GM19351 (cell line): Measurements from ENCODE around the gene UBE4B.

Experiments used
- ATAC-seq: cut with Tn5 transposase; IDR thresholded peaks from one replicate; pipeline ENCODE4 v1.9.1; 2021; ENCODE audit warnings: mild to moderate bottlenecking, moderate library complexity; ENCODE audit not compliant: unreplicated experiment

Gene UBE4B

DNA sequence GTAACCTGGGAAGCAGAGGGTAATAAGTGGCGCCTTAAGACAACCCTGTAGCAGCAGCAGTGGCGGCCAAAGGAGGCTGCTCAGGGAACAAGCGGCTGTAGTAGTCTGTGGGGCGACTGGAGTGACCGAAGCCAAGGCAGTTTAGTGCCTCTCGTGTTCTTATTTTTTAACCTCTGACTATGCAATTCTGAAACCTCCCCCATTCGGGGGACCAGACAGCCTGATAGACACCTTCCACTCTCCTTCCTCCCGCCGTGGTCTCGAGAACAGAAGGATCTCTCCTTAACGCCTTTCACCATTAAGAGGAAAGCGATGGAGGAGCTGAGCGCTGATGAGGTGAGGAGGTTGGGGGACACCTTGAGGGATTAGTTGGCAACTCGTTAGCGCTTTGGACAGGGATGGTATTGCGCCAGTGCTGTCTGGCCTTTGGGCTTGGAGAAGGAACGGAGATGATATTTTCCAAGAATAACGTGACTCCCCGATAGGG is 644 bp downstream of the UBE4B start:
- ATAC-seq: peak; percentile 24

DNA sequence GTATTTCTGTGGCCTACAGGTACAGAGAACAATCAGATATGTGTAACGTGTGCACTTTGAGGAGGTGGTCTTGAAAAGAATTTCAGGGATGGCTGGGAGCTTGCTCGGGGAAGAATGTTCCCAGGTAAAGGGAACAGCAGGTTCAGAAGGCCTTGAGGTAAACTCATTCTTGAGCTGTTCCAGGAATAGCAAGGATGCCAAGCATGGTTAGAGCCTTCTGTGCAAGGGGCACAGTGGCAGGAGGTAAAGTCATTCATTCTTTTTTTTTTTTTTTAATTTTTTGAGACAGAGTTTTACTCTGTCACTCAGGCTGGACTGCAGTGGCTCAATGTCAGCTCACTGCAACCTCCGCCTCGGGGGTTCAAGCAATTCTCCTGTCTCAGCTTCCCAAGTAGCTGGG is 10.0 kb downstream of the UBE4B start:
- ATAC-seq: no peak

DNA sequence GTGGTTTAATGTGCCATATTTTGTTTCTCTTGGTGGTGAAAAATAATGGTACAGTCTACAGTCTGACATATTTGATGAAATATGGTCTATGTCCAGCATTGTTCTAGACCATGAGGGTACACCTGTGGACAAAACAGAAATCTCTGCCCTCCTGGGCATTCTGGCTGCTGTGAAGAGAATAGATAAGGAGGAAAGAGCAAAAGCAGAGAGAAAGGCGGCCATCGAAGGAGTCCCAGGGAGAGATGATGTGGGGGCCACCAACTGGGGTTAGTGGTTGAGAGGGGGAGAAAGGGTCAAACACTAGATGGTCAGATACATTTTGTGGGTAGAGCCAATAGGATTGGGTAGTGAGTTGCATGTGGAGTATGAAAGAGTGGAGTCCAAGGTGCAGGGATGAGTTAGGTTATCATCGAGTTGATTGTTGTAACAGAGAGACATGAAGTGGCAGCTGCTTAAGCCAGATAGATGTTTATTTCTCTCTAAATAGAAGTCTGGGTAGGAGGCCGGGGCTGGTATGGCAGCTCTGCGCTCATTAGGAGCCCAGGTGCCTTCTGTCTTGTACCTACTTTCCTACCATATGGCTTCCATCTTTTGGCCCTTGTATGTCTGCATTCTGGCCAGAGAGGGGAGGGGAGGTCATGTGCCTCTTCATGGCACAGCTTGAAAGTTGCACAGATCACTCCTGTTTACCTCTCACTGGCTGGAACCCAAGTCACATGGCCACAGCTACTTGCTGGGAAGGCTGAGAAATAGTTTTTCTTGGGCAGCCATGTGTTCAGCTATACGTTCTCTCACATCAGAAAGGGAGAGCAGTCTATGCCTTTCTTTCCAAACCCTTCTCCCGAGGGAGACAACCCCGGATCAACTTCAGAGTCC is 13.0 kb downstream of the UBE4B start:
- no peak for ATAC-seq

DNA sequence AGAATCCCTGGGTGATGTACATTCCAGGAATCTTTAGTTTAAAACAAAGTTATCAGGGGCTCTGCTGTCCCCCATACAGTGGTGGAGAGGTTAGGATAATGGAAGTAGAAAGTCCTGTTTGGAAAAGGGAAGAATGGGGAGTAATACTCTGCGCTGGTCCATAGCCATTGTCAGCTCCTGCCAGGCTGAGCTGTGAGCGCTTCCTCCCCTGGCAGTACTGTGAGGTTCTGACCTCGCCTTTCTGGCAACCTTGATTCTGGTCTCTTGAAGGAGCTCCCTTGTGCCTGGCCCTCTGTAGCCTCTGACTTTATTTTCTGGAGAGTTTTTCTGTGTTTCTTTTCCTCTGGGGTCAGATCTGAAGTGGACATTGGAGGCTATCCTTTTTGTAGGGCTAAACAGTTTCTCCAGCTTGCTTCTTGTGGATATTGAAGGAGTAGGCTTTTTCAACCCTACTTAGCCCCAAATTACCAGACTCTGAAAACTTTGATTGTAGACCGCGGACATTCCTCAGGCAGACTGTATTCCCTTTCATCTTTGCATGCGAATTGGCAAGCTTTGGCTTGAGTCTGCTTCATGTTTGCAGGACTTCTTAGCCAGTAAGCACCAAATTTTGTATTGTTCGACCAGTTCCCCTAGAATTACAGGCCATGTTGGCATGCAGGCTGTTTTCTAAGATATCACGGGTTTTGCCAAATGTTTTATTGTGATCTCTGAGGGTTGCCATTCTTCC is 13.8 kb downstream of the UBE4B start:
- no peak for ATAC-seq

DNA sequence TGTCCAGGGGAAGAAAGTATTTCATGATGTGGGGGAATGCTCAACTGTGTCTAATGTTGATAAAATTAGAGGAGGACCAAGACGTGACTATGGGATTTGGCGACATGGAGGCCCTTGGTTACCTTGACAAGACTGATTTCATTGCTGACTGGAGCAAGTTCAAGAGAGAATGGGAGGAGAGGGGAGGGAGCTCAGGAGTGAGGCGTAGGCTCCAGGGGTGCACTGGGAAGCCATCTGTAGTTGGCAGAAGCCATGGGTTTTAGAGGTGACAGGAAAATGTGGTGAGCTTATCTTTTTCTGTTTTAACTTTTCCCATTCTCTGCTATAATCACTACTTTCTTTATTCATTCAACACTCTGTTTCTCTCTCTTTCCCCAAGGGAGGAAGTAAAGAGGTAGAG is 15.8 kb downstream of the UBE4B start:
- no peak for ATAC-seq

DNA sequence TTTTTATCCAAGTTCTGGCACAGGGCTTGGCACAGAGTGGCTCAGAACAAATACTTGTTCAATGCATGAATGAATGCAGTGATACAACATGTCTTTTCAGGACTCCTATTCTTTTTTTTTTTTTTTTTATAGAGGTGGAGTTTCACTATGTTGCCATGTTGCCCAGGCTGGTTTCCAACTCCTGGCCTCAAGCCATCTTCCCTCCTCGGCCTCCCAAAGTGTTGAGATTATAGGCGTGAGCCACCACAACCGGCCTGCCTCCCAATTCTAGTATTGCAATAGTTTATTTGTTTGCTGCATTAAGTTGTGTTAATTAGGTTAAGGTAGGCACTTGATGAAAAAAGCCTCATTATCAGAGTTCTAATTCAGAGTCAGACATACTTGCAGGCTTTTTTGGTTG is 17.9 kb downstream of the UBE4B start:
- ATAC-seq: no peak

DNA sequence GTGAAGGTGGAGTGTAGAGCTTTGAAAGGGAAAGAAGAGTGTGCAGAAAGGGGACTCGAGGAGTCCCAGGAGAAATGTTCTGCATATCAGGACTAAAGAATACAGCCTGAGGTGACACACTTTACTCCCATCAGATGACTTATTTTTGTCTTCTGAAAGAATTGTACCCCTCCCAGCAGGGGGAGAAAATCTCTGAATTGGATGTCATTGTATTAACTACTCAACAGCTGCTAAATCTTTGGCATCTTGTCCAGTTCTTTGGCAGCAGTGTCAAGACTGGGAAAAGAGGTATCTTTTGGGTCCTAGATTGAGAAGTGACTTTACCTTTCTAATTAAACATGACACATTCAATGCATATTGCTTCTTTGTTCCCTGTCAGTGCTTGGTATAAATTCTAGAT is 18.9 kb downstream of the UBE4B start:
- no peak for ATAC-seq

DNA sequence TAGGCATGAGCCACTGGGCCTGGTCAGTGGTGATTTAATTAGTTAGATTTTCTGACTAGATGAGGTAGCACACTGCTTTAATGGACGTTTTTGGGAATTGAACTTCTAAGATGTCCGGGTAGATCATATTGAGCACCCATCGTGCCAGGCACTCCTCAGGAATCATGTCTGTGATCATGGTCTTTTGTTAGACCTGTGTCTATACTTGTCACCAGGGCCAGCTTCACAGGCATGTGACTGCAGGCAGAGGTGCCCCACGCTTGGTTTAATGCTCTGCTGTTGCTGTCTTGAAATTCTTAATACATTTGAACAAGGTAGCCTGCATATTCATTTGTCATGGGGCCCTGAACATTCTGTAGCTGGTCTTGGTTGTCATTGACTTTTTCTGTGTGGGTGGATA is 19.6 kb downstream of the UBE4B start:
- ATAC-seq: no peak

DNA sequence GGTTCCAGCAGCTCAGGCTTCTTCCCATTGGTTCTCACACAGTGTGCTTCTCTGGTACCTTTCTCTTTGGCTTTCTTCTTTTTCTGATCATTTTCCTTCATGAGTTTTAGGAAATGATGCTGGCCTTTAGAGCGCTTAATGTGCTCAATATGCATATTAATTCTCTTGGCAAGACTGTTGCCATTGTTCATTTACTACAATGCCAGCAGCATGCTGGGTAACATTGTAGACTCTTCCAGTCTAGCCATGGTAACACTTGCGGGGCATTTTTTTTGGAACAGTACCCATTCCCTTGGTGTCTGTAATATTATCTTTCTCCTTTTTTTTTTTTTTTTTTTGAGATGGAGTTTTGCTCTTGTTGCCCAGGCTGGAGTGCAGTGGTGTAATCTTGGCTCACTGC is 21.7 kb downstream of the UBE4B start:
- ATAC-seq: no peak

DNA sequence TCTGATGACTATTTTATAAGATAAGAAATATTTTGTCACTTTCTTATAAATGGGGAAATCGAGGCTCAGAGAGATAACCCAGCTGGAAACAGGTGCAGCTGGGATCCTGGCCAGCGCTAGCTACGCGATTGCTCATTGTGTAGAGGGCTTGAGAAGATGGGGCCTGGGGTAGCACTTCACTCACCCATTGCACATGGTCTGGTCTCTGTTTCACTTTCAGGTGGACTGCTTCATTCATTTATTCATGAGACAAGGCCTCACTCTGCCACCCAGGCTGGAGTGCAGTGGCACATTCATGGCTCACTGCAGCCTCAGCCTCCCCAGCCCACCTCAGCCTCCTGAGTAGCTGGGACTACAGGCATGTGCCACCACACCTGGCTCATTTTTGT is 23.8 kb downstream of the UBE4B start:
- ATAC-seq: no peak

DNA sequence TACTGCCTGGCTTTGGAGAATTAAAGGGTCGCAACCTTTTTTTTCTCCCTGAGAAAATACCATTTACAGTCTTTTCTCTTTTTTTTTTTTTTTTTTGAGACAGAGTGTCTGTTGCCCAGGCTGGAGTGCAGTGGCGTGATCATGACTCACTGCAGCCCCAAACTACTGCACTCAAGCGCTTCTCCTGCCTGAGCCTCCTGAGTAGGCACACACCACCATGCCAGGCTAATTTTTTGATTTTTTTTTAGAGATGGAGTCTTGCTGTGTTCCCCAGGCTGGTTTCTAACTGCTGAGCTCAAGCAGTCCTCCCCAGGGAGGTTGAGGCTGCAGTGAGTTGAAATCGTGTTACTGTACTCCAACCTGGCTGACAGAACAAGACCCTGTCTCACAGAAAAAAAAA is 24.6 kb downstream of the UBE4B start:
- no peak for ATAC-seq

DNA sequence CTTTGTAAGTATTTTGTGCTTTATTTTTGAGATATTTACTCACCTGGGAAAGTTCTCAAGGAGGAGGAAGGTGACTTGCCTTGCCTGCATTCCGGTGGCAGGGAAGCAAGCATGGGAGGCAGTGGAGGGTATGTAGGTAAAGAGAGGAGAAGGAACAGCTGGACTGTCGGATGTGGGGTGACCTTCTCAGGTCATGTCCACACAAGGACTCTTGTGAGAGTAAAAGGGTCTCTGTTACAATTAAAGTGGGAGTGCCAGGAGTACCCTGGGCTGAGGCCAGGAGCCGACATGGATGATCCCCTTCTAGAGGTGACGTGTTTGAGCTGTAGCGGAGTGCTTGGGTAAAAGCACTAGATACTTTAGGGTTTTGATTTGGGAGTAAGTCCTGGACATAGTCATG is 25.0 kb downstream of the UBE4B start:
- no peak for ATAC-seq

DNA sequence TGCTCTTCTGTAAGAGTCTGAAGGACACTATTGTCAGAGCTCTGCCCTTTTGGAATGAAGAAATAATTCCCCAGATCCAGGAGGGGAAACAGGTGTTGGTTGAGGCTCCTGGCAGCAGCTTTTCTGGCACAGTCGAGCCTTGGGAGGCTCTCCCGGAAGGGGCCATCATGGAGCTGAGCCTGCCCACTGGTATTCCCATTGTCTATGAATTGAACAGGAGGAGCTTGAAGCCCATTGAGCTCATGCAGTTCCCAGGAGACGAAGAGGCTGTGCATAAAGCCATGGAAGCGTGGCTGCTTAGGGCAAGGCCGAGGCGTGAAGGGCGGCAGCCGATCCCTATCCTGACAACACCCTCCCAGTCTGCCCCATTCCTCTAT is 26.6 kb downstream of the UBE4B start:
- no peak for ATAC-seq

DNA sequence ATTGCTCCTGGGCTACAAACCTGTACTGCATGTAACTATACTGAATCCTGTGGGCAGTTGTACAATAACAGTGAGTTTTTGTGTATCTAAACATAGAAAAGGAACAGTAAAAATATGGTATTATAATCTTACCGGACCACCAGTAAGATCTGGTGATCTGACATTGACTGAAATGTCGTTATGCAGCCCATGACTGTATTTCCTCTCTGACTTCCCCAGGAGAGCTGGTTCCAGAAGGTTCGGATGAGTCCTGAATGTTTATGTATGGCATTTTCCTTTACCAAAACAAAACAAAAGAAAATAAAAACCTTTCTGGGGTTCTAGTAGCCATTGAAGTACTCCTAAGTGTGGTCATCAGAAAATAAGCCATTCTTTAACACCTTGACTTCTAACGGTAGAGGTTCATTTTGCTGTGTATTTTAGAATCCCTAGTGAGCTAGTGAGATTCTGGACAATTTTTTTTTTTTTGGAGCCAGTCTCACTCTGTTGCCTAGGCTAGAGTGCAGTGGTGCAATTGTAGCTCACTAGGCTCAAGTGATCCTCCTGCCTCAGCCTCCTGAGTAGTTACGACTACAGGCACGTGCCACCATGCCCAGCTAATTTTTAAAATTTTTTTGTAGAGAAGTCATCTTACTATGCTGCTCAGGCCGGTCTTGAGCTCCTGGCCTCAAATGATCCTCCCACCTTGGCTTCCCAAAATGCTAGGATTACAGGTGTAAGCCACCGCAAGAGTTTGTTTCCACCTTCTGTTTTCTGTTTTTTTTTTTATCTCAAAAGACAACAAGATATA is 27.7 kb downstream of the UBE4B start:
- no peak for ATAC-seq

DNA sequence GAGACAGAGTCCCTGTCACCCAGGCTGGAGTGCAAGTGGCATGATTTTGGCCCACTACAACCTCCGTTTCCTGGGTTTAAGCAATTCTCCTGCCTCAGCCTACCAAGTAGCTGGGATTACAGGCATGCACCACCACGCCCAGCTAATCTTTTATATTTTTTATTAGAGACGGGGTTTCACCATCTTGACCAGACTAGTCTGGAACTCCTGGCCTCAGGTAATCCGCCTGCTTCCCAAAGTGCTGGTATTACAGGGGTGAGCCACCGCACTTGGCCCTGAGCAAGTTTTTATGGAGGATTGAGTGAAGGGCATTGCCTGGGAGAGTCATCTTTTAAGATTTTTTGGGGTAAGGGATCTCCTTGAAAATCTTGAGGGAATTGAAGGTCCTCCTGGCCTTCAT is 28.5 kb downstream of the UBE4B start:
- no peak for ATAC-seq

DNA sequence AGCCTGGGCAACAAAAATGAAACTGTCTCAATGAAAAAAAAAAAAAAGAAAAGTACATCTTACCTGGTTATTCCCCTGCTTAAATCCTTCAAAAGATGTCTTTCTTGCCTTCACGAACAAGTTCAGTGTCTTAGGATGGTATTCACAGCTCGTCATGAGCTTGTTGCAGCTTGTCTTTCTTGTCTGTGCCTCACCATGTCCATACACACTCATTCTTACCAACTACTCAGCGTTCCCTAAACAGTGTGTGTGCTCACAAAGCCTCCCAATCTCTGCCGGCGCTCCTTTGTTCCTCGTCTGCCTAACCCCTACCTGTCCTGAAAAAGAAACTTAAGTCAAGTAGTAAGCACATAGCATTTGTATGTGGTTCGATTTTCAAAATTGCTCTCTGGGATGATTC is 31.1 kb downstream of the UBE4B start:
- ATAC-seq: no peak

DNA sequence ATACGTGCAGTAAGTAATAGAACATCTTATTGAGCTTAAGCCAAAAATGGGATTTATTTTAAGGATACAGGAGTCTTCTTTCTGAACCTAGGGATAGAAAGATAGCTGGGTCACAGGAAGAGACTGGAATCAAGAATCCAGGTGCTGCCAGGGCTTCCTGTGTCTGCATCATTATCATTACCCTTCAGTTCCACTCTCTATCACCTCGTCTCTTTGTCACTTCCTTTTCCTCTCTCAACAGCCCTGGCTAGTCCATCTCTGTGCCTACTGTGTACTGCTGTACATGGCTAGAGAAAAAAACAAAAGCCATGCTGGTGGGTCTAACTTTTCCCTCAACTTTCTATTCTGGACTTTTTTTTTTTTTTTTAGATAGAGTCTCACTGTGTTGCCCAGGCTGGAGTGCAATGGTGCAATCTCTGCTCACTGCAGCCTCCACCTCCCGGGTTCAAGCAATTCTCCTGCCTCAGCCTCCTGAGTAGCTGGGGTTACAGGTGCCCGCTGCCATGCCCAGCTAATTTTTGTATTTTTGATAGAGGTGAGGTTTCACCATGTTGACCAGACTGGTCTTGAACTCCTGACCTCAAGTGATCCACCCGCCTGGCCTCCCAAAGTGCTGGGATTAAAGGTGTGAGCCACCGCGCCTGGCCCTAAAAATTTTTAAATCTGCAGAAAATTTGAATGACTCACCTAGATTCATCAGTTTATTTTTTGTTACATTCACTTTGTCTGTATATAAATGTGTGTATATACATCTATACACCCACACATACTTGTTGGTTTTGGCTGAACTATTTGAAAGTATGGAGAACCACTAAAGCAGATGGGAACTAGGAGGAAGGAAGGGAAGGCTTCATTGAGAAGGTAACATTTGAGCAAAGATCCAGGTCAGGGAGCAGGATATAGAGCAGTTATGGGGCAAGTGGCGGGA is 31.9 kb downstream of the UBE4B start:
- no peak for ATAC-seq

DNA sequence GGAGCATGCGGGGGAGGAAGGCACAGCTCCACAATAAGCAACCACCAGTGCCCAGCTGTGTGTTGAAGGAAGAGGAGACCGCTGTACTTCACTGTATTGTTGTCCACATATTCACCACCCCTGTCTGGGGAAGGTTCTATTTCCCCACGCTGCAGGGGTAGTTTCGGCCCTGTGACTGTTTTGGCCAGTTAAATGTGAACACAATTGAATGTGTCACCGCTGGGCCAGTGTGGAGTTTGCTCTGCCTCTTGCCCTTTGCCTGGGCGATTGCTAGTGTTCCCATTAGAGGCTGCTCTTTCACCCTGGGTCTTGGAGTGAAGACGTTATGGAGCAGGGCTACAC is 32.6 kb downstream of the UBE4B start:
- ATAC-seq: no peak

DNA sequence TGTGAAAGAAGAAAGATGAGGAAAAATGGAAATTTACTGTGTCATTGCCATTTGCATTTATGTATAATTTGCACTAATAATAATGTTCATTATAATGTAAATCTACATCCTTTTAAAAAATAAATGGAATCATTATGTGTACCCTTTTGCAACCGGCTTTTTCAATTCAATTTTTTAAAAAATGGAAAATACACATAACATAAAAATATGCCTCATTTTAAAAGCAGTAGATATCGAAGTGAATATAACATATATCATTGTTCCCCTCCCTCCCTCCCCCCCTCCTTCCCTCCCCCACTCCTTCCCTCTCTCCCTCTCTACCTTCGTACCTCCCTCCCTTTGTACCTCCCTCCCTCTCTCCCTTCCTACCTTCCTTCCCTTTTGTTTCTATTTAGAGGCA is 33.0 kb downstream of the UBE4B start:
- no peak for ATAC-seq

DNA sequence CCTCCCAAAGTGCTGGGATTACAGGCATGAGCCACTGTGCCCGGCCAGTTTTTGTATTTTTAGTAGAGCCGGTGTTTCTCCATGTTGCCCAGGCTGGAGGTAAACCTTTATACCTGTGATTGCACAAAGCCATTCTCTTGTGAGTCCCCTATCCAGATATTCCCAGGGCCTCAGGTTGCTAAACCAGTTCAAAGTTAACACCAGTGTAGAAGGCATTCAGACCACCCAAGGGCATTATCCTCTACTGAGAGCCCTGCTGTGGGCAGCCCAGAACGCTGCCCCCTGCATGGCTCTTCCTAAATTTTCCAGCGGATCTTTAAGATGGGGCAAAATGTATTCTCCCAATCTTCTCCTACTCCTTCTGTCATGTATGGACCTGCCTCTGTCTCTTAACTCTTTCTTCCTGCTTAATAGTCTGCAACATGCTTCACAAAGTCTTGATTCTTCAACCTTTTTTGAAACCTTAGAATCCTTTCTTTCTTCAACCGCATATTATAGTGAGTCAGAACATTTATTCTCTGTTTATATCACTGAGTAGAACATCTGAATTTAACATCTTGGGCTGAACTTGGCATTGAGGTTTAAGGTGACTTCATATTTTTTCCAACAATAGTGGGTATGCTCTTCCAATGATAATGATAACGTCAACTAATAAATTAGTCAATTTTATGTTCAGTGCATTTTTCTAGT is 36.0 kb downstream of the UBE4B start:
- no peak for ATAC-seq
